Natural killer cell (primary cell): ENCODE measurements around the gene HPX. TPM values are rescaled to one million over a fixed set of nuclear protein-coding genes. Genes with fewer than 3 reads are reported as not detected.
A peak's percentile ranks its signal among the peaks of the same experiment; 100 is the strongest.

ENCODE experiments used
- ATAC-seq, 3 donors: fragments of 150-1000 bp in 2 of 3; fragments of 200-7000 bp in 1 of 3; cut with Tn5 transposase; 1 replicate in 1 of 3; 2 replicates in 2 of 3; pipeline ENCODE4 v1.10.0; 2021; ENCODE audit warnings: mild to moderate bottlenecking in 2 of 3, moderate library complexity in 2 of 3
- DNase-seq, 2 donors: peaks; one replicate each; pipeline versions ENCODE4 v3.0.0 to v3.0.0-alpha.2; 2013 to 2021; ENCODE audit warnings: mixed read lengths in 1 of 2
- H3K27ac ChIP-seq: one replicate; pipeline ENCODE4 v1.5.1; 2013; ENCODE audit warnings: mild to moderate bottlenecking, low read length
- H3K27me3 ChIP-seq: one replicate; pipeline ENCODE4 v1.6.1; 2013; ENCODE audit warnings: low read length; ENCODE audit not compliant: control insufficient read depth, insufficient read depth
- H3K36me3 ChIP-seq: one replicate; pipeline ENCODE4 v1.6.1; 2013; ENCODE audit warnings: low read length; ENCODE audit not compliant: control insufficient read depth, insufficient read depth
- H3K4me1 ChIP-seq: one replicate; pipeline ENCODE4 v1.6.1; 2013; ENCODE audit warnings: low read length; ENCODE audit not compliant: control insufficient read depth, insufficient read depth
- H3K4me3 ChIP-seq: one replicate; pipeline ENCODE4 v1.5.1; 2013; ENCODE audit warnings: low read length
- H3K9me3 ChIP-seq: one replicate; pipeline ENCODE4 v1.6.1; 2013; ENCODE audit warnings: low read length; ENCODE audit not compliant: control insufficient read depth, insufficient read depth
- H3K27ac Mint-ChIP-seq, 2 donors: one replicate each; pipeline ENCODE4 v1.8.0; 2022; ENCODE audit warnings: mild to moderate bottlenecking in 2 of 2, mixed read lengths in 2 of 2, moderate library complexity in 1 of 2
- H3K27me3 Mint-ChIP-seq, 2 donors: one replicate each; pipeline ENCODE4 v1.8.0; 2022; ENCODE audit warnings: low read depth in 2 of 2, mixed read lengths in 2 of 2
- H3K36me3 Mint-ChIP-seq: one replicate; pipeline ENCODE4 v1.8.0; 2022; ENCODE audit warnings: mixed read lengths
- H3K4me1 Mint-ChIP-seq, 2 donors: one replicate each; pipeline ENCODE4 v1.8.0; 2022; ENCODE audit warnings: mixed read lengths in 2 of 2
- H3K4me3 Mint-ChIP-seq: one replicate; pipeline ENCODE4 v1.8.0; 2022; ENCODE audit warnings: mild to moderate bottlenecking, moderate library complexity, mixed read lengths
- H3K9me3 Mint-ChIP-seq, 2 donors: one replicate each; pipeline ENCODE4 v1.8.0; 2022; ENCODE audit warnings: mixed read lengths in 2 of 2
- CTCF ChIP-seq: fragments of 200-600 bp; IDR thresholded peaks from one replicate; pipeline ENCODE4 v1.8.0; 2022; ENCODE audit warnings: antibody characterized with exemption
- WGBS: methylation state at CpG from one replicate; pipeline ENCODE4 v1.1.7; 2013; ENCODE audit warnings: missing lambda C conversion rate; ENCODE audit not compliant: insufficient coverage; 5-methylcytosine and 5-hydroxymethylcytosine counted together
- intact Hi-C: fragments of 100-400 bp; cut with micrococcal nuclease; formaldehyde crosslinking; loops from one replicate; pipeline ENCODE4 v1.14.2; 2022
- total RNA-seq, 4 donors: library from RNA; stranded (reverse); fragments of 120-200 nt in 1 of 4; gene quantifications; one replicate each; pipeline versions ENCODE4 v1.2.3 to v1.2.4, GENCODE V29; 2013 to 2022

Gene HPX
- total RNA-seq, 3 donors from 2014 or later (not counting 1 experiment from before 2014, with no cell fraction given) = 0.35 to 1.5 (median 0.98) TPM

DNA sequence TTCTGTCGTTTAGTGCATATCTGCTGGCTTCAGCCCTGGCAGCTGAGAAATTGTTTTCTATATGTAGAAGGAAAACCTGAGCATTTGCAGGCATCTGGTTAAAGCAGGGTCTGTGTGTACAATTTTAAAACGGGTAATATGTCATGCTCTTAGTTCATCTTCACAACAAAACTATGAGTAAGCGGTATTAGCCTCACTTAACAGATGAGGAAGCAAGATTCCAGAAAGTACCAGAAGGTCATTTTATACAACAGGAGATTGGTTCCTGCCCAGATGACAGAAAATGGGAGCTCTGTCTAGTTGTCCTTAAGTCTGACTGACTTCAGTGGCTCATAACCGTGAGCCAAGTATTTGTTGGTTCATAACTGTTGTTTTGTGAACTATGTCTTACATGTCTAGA is 41.7 kb upstream of the HPX start:
- DNase-seq (no peak), ATAC-seq (no peak)
- Histone ChIP-seq H3K27ac (peak overlapping the region; percentile 95), H3K9me3 (no peaks in the 10 kb centered on the region), H3K27me3 (no peaks in the 10 kb centered on the region), H3K4me3 (no peak overlapping the region), H3K4me1 (peaks cover 22% of the 10 kb centered on the region), H3K36me3 (peaks cover 46% of the 10 kb centered on the region)
- intact Hi-C loops = loop anchor here (5.0 kb wide), 2 partner anchors 280 to 795 kb away; partner anchors contain the start of genes TRIM22 and TRIM5
- Mint-ChIP-seq H3K36me3 (no peaks in the 10 kb centered on the region), H3K4me3 (peak overlapping the region; percentile 91), H3K27me3 (no peaks in the 10 kb centered on the region), H3K9me3 (no peaks in the 10 kb centered on the region), H3K27ac (peak overlapping the region; percentile 95 to 99), H3K4me1 (peaks cover 32 to 37% of the 10 kb centered on the region in 2 donors)
- WGBS = 88% methylated on average over 4 of the region's 4 CpGs
- TF ChIP-seq CTCF = no peak

- Histone ChIP-seq H3K27me3 (no peaks in the 10 kb centered on the region), H3K9me3 (no peaks in the 10 kb centered on the region), H3K27ac (peak overlapping the region; percentile 95), H3K4me3 (peak overlapping the region; percentile 74), H3K4me1 (peaks cover 22% of the 10 kb centered on the region), H3K36me3 (peaks cover 45% of the 10 kb centered on the region)
- no peak for DNase-seq
- 17% methylated on average over 13 of the region's 13 CpGs for WGBS
- no peaks in the 10 kb centered on the region for H3K36me3 Mint-ChIP-seq
- peaks cover 32 to 37% of the 10 kb centered on the region in 2 donors for H3K4me1 Mint-ChIP-seq
- intact Hi-C loops = loop anchor here (1.0 to 5.0 kb wide), 6 partner anchors 92 to 795 kb away; partner anchors contain the start of genes FHIP1B, MRPL17, SMPD1 and TRIM22
- H3K4me3 Mint-ChIP-seq = peak overlapping the region; percentile 91
- no peaks in the 10 kb centered on the region for H3K9me3 Mint-ChIP-seq
- H3K27me3 Mint-ChIP-seq = no peaks in the 10 kb centered on the region
- TF ChIP-seq CTCF = no peak
- ATAC-seq = peak in 2 of 3 donors; percentile 1 to 4
- H3K27ac Mint-ChIP-seq = peak overlapping the region; percentile 95 to 99
Observed at GRCh38 chr11:6481924-6482275, 41.1 kb upstream of the HPX start.

DNA sequence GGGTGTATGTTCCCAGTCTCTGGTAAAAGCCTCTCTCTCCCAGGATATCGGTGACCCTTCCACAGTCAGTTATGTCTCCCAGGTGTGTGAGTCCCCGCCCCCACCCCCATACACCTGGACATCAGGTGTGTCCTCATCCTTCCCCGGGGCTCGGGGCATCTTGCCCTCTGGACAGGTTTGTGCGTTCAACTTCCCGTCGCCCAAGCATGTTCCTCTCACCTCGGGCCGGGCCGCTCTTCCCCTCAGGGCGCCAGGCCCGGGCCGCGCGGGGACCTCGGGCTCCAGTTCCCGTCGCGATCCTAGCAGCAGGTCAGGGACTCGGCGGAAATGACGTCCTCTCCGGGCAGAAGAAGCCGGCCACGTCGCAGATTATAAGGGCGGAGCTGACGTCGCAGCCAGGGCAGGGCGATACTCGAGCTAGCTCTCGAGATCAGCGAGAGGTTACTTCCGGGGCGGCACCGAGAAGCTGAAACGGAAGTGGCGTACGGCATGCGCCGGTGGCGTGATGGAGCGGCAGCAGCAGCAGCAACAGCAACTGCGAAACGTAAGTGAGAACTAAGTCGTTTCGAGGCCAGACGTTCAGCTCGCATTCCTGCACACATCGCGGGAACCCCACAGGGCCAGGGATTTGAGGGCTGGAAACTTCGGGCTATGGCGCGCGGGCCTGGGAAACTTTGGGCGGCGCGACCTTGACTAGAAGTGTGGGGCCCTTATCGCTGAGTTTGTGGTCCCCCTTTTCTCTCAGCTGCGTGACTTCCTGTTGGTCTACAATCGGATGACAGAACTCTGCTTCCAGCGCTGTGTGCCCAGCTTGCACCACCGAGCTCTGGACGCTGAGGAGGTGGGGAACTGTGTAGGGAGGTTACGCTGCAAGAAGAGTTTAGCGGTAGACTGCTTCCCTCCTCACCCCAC is 40.5 kb upstream of the HPX start, which contains the start of the genes ARFIP2 and TIMM10B:
Gene ARFIP2 (minus strand): TSS at position 320 of the 912 bp plus-strand sequence. CDS start 910 bp downstream, outside the sequence.
Gene TIMM10B (plus strand): TSS at position 490 of the 912 bp plus-strand sequence. CDS start 16 bp downstream, at position 506.
- DNase-seq (peak; percentile 95 to 99), ATAC-seq (peak; percentile 92 to 98 (median 96))
- peaks cover 22% of the 10 kb centered on the region for H3K4me1 ChIP-seq
- no peaks in the 10 kb centered on the region for H3K27me3 ChIP-seq
- under 1% methylated on average over 65 of the region's 66 CpGs for WGBS
- Mint-ChIP-seq H3K4me1 (peaks cover 32 to 37% of the 10 kb centered on the region in 2 donors), H3K9me3 (no peaks in the 10 kb centered on the region), H3K27ac (peak within 1 kb of the TSS; percentile 95 to 99), H3K27me3 (no peaks in the 10 kb centered on the region), H3K4me3 (peak within 1 kb of the TSS; percentile 91), H3K36me3 (no peaks in the 10 kb centered on the region)
- H3K4me3 ChIP-seq = peak within 1 kb of the TSS; percentile 74
- no peaks in the 10 kb centered on the region for H3K9me3 ChIP-seq
- no peak for TF ChIP-seq CTCF
- H3K27ac ChIP-seq = peak within 1 kb of the TSS; percentile 95
- H3K36me3 ChIP-seq = peaks cover 42% of the 10 kb centered on the region
- intact Hi-C loops = loop anchor here (1.0 to 5.0 kb wide), 6 partner anchors 91 to 794 kb away; partner anchors contain the start of genes FHIP1B, MRPL17, SMPD1 and TRIM22
